ENCODE results near the gene KMT2E. TPM values are rescaled to one million over a fixed set of nuclear protein-coding genes. Genes with fewer than 3 reads are reported as not detected.
"Not testable (repeated sequence)": the region's sequence is repeated elsewhere in the genome, so short reads cannot be mapped to it uniquely, and the experiment has no call there.

The KMT2E gene
- total RNA-seq, 1 donor from 2014 or later = 97.0 TPM

- Histone ChIP-seq H3K9me3 (no peaks in the 10 kb centered on the region), H3K4me3 (no peak overlapping the region), H3K4me1 (peaks cover 94% of the 10 kb centered on the region), H3K36me3 (no peaks in the 10 kb centered on the region), H3K27me3 (no peaks in the 10 kb centered on the region), H3K27ac (no peak overlapping the region)
- no peak for DNase-seq
- no peak for TF ChIP-seq CTCF (IDR thresholded peaks at IDR 0.05)
- ATAC-seq = no peak
- intact Hi-C loops (cut with DNase I) = no loop called here
These were observed 8.5 kb downstream of the KMT2E start for GRCh38 chr7:105022458-105022857.

GRCh38 chr7:105024734-105025133, 10.7 kb downstream of the KMT2E start:
- ATAC-seq = no peak
- Histone ChIP-seq H3K27ac (no peak overlapping the region), H3K4me1 (peaks cover 98% of the 10 kb centered on the region), H3K9me3 (no peaks in the 10 kb centered on the region), H3K4me3 (no peak overlapping the region), H3K36me3 (no peaks in the 10 kb centered on the region), H3K27me3 (no peaks in the 10 kb centered on the region)
- intact Hi-C loops (cut with DNase I) = no loop called here
- TF ChIP-seq CTCF (IDR thresholded peaks at IDR 0.05) = no peak
- no peak for DNase-seq

- H3K36me3 ChIP-seq = no peaks in the 10 kb centered on the region
- intact Hi-C loops (cut with DNase I) = no loop called here
- no peak overlapping the region for H3K4me3 ChIP-seq
- no peak overlapping the region for H3K27ac ChIP-seq
- no peak for TF ChIP-seq CTCF (IDR thresholded peaks at IDR 0.05)
- peaks cover 89% of the 10 kb centered on the region for H3K4me1 ChIP-seq
- no peaks in the 10 kb centered on the region for H3K27me3 ChIP-seq
- DNase-seq (no peak), ATAC-seq (no peak)
- H3K9me3 ChIP-seq = no peaks in the 10 kb centered on the region
These were observed 12.7 kb downstream of the KMT2E start for GRCh38 chr7:105026750-105027149.

GRCh38 chr7:105027176-105027853, 13.3 kb downstream of the KMT2E start:
- intact Hi-C loops (cut with DNase I) = no loop called here
- TF ChIP-seq CTCF (IDR thresholded peaks at IDR 0.05) = no peak
- no peak overlapping the region for H3K4me3 ChIP-seq
- no peak for ATAC-seq
- H3K4me1 ChIP-seq = peaks cover 87% of the 10 kb centered on the region
- no peaks in the 10 kb centered on the region for H3K9me3 ChIP-seq
- no peaks in the 10 kb centered on the region for H3K36me3 ChIP-seq
- DNase-seq = no peak
- H3K27ac ChIP-seq = no peak overlapping the region
- H3K27me3 ChIP-seq = no peaks in the 10 kb centered on the region

DNA sequence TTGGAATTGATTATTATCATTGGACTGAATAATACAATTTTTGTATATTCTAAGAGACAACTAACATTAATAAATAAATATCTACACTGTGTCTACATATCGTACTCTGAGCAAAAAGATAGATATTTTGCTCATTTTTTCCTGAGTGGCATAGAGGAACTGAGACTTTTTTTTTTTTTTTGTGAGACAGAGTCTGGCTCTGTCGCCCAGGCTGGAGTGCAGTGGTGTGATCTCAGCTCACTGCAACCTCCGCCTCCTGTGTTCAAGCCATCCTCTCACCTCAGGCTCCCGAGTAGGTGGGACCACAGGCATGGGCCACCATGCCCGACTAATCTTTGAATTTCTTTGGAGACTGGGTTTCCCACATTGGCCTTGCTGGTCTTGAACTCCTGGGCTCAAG, 14.0 kb downstream of the KMT2E start:
- DNase-seq = no peak
- Histone ChIP-seq H3K4me3 (no peak overlapping the region), H3K36me3 (no peaks in the 10 kb centered on the region), H3K9me3 (no peaks in the 10 kb centered on the region), H3K27me3 (no peaks in the 10 kb centered on the region), H3K27ac (no peak overlapping the region), H3K4me1 (peaks cover 81% of the 10 kb centered on the region)
- intact Hi-C loops (cut with DNase I) = no loop called here
- ATAC-seq = no peak
- TF ChIP-seq CTCF (IDR thresholded peaks at IDR 0.05) = no peak

- H3K27ac ChIP-seq = not testable (repeated sequence)
These were observed 14.9 kb downstream of the KMT2E start for GRCh38 chr7:105028941-105029340.

More at GRCh38 chr7:105028941-105029340, 14.9 kb downstream of the KMT2E start:
- H3K27me3 ChIP-seq; DNase-seq; H3K36me3 ChIP-seq; intact Hi-C loops (cut with DNase I); H3K9me3 ChIP-seq; ATAC-seq; H3K4me3 ChIP-seq: not testable (repeated sequence)
- H3K4me1 ChIP-seq = peaks cover 71% of the 10 kb centered on the region

All from upper lobe of right lung (tissue), 1 donor.